ENCODE measurements around the gene RIOK3. TPM values are rescaled to one million over a fixed set of nuclear protein-coding genes. Genes with fewer than 3 reads are reported as not detected.
"Not testable (repeated sequence)": the region's sequence is repeated elsewhere in the genome, so short reads cannot be mapped to it uniquely, and the experiment has no call there.

Gene RIOK3
- total RNA-seq, 2 donors from 2014 or later: 103 to 142 TPM

DNA sequence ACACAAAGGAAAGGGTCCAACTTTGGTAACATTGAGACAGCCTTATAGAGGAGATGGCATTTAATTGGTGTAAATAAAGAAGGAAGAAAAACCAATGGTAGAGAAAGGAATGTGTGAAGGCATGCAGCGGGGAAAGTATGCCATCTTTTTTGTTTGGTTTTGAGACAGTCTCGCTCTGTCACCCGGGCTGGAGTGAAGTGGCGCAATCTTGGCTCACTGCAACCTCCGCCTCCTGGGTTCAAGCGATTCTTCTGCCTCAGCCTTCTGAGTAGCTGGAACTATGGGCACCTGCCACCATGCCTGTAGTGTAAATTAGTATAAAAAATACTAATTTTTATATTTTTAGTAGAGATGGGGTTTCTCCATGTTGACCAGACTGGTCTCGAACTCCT lies 6.4 kb downstream of the RIOK3 start:
- Mint-ChIP-seq H3K4me3 (no peak overlapping the region), H3K27me3 (no peaks in the 10 kb centered on the region), H3K27ac (no peak overlapping the region), H3K4me1 (peaks cover 53% of the 10 kb centered on the region), H3K36me3 (ENCODE audit: low read depth) (peaks cover 11% of the 10 kb centered on the region)
- no peaks in the 10 kb centered on the region for H3K9me3 ChIP-seq (ENCODE audit: control insufficient read depth, low read length, poor library complexity, severe bottlenecking)
- ATAC-seq (no peak), DNase-seq (no peak)

GRCh38 chr18:23460285-23461273 lies 7.5 kb downstream of the RIOK3 start:
- Mint-ChIP-seq H3K4me1 (peaks cover 48% of the 10 kb centered on the region), H3K27me3 (no peaks in the 10 kb centered on the region), H3K27ac (peak overlapping the region; percentile 39), H3K36me3 (ENCODE audit: low read depth) (peaks cover 13% of the 10 kb centered on the region), H3K4me3 (no peak overlapping the region)
- no peak for ATAC-seq
- DNase-seq: no peak
- H3K9me3 ChIP-seq (ENCODE audit: control insufficient read depth, low read length, poor library complexity, severe bottlenecking): no peaks in the 10 kb centered on the region

- Mint-ChIP-seq H3K36me3 (ENCODE audit: low read depth) (peaks cover 10% of the 10 kb centered on the region), H3K4me1 (peaks cover 44% of the 10 kb centered on the region), H3K27me3 (no peaks in the 10 kb centered on the region), H3K27ac (no peak overlapping the region), H3K4me3 (no peak overlapping the region)
- H3K9me3 ChIP-seq (ENCODE audit: control insufficient read depth, low read length, poor library complexity, severe bottlenecking): no peaks in the 10 kb centered on the region
- no peak for ATAC-seq
- DNase-seq: no peak
These were observed 9.8 kb downstream of the RIOK3 start for GRCh38 chr18:23462876-23463275.

GRCh38 chr18:23468753-23469459 lies 15.8 kb downstream of the RIOK3 start:
- no peaks in the 10 kb centered on the region for H3K9me3 ChIP-seq (ENCODE audit: control insufficient read depth, low read length, poor library complexity, severe bottlenecking)
- Mint-ChIP-seq H3K4me1 (peaks cover 4% of the 10 kb centered on the region), H3K4me3 (no peak overlapping the region), H3K27me3 (no peaks in the 10 kb centered on the region), H3K27ac (no peak overlapping the region), H3K36me3 (ENCODE audit: low read depth) (peaks cover 2% of the 10 kb centered on the region)
- DNase-seq (no peak), ATAC-seq (no peak)

DNA sequence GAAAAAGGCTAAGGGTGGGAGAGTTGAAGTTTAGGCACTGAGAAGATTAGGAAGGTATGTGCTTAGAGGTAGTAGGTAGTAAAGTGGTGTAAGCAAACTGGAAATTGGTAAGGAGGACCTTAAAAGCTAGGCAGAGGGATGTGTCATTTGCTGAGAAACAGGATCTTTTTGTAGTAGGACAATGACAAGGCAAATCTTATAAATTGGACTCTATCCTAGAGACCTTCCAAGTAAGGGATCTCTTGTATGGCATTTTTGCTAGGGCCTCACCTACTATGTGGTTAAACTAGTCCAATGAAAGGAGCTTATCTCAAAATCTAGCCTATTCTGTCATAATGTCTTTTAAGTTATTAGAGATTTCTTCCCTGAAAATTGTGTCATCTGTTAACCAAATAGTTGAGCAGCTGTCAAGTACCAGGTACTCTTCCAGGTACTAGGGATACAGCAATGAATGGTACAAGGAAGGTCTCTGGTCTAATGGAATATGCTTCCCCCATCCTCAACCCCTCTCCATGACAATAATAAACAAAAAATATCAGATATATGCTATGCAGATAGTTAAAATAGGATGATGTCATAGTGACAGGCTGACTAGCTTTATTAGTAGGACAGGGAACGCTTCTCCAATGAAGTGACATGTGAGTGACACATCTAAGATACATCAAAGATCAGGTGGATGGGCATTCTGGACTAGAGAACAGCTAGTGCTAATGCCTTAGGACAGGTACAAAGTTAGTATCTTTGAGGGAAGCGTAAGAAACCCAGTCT lies 17.7 kb downstream of the RIOK3 start:
- Mint-ChIP-seq H3K4me3 (no peak overlapping the region), H3K27me3 (no peaks in the 10 kb centered on the region), H3K36me3 (ENCODE audit: low read depth) (peaks cover 5% of the 10 kb centered on the region), H3K27ac (no peak overlapping the region), H3K4me1 (peaks cover 3% of the 10 kb centered on the region)
- H3K9me3 ChIP-seq (ENCODE audit: control insufficient read depth, low read length, poor library complexity, severe bottlenecking): no peaks in the 10 kb centered on the region
- DNase-seq (no peak), ATAC-seq (no peak)

DNA sequence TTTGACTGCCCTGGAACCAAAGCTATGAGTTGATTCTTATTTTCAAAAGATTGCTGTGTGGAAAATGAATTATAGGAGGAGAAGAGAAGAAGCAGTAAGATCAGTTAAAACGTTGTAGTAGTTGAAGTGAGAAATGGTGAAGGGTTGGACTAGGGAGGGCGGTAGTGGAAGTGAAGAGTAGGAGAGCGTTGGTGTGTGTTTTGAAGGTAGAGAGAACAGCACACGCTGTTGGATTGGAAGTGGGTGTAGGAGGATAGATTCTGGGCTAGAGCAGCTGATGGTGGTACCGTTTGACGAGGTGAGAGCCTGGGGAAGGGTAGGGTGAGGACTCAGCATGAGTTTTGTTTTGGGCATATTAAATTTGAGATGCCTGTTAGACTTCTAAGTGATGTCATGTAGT lies 18.4 kb downstream of the RIOK3 start:
- Mint-ChIP-seq H3K36me3 (ENCODE audit: low read depth) (peaks cover 5% of the 10 kb centered on the region), H3K27ac (no peak overlapping the region), H3K4me1 (no peaks in the 10 kb centered on the region), H3K27me3 (no peaks in the 10 kb centered on the region), H3K4me3 (no peak overlapping the region)
- no peaks in the 10 kb centered on the region for H3K9me3 ChIP-seq (ENCODE audit: control insufficient read depth, low read length, poor library complexity, severe bottlenecking)
- no peak for DNase-seq
- no peak for ATAC-seq

DNA sequence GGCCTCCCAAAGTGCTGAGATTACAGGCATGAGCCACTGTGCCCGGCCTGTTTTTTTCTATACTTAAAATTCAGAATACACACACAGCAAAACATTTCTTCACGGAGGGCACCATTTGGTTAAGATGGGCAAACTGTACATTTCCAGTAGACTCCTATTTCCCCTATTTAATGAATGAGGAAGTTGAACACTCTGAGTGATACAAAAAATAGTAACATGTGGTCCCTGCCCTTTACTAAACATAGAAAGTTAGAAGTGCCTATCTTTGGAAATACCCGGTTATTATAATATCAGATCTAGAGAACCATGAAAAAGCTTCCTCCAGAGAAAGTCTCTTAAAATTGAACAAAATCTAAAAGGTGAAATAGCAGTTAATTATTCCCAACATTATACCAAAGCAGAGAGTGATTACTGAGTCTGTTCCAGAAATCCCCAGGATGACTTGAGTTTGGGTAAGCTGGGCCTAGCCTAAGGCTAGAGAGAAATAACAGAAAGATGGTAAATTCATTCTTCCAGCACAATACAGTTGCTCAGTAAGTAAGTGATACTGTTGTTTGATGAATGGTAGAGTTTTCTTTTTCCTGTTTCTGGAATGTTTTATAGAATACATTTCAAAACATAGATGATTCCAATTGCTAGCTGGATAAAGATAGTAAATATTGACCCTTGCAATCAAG lies 26.9 kb downstream of the RIOK3 start:
- H3K27me3 Mint-ChIP-seq: no peaks in the 10 kb centered on the region
- DNase-seq: no peak
- H3K27ac Mint-ChIP-seq: no peak overlapping the region
- H3K9me3 ChIP-seq (ENCODE audit: control insufficient read depth, low read length, poor library complexity, severe bottlenecking): no peaks in the 10 kb centered on the region
- ATAC-seq: peak; percentile 50
- H3K36me3 Mint-ChIP-seq (ENCODE audit: low read depth): peaks cover 2% of the 10 kb centered on the region
- H3K4me3 Mint-ChIP-seq: peak overlapping the region; percentile 7
- no peaks in the 10 kb centered on the region for H3K4me1 Mint-ChIP-seq

GRCh38 chr18:23484561-23485182 lies 31.6 kb downstream of the RIOK3 start:
- Mint-ChIP-seq H3K4me3 (no peak overlapping the region), H3K4me1 (peaks cover 16% of the 10 kb centered on the region), H3K27ac (peak overlapping the region; percentile 62), H3K36me3 (ENCODE audit: low read depth) (no peaks in the 10 kb centered on the region), H3K27me3 (no peaks in the 10 kb centered on the region)
- no peak for DNase-seq
- H3K9me3 ChIP-seq (ENCODE audit: control insufficient read depth, low read length, poor library complexity, severe bottlenecking): no peaks in the 10 kb centered on the region
- ATAC-seq: no peak

GRCh38 chr18:23485386-23485785 lies 32.3 kb downstream of the RIOK3 start:
- Mint-ChIP-seq H3K4me3 (no peak overlapping the region), H3K27ac (no peak overlapping the region), H3K27me3 (no peaks in the 10 kb centered on the region), H3K36me3 (ENCODE audit: low read depth) (no peaks in the 10 kb centered on the region), H3K4me1 (peaks cover 16% of the 10 kb centered on the region)
- H3K9me3 ChIP-seq (ENCODE audit: control insufficient read depth, low read length, poor library complexity, severe bottlenecking): no peaks in the 10 kb centered on the region
- ATAC-seq: no peak
- no peak for DNase-seq

GRCh38 chr18:23487738-23488570 lies 34.9 kb downstream of the RIOK3 start:
- Mint-ChIP-seq H3K4me3 (peak overlapping the region; percentile 77), H3K27me3 (no peaks in the 10 kb centered on the region), H3K36me3 (ENCODE audit: low read depth) (no peaks in the 10 kb centered on the region), H3K4me1 (peaks cover 16% of the 10 kb centered on the region), H3K27ac (peak overlapping the region; percentile 82)
- no peak for DNase-seq
- peak; percentile 66 for ATAC-seq
- no peaks in the 10 kb centered on the region for H3K9me3 ChIP-seq (ENCODE audit: control insufficient read depth, low read length, poor library complexity, severe bottlenecking)

GRCh38 chr18:23489586-23489985 lies 36.5 kb downstream of the RIOK3 start:
- H3K4me3 Mint-ChIP-seq; ATAC-seq; H3K9me3 ChIP-seq (ENCODE audit: control insufficient read depth, low read length, poor library complexity, severe bottlenecking); H3K27me3 Mint-ChIP-seq; DNase-seq; H3K36me3 Mint-ChIP-seq (ENCODE audit: low read depth); H3K27ac Mint-ChIP-seq: not testable (repeated sequence)
- peaks cover 16% of the 10 kb centered on the region for H3K4me1 Mint-ChIP-seq

DNA sequence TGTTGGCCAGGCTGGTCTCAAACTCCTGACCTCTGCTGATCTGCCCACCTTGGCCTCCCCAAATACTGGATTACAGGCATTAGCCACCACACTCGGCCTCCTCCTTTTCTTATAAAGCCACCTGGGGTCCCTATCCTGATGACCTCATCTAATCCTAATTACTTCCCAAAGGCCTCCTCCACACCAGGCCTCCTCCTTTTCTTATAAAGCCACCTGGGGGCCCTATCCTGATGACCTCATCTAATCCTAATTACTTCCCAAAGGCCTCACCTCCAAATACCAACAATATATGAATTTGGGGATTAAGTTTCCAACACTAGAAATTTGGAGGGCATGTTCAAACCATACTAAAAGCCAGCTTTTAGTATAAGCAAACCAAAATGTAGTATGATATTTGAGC lies 40.6 kb downstream of the RIOK3 start:
- no peak overlapping the region for H3K27ac Mint-ChIP-seq

More for the DNA sequence above, 40.6 kb downstream of the RIOK3 start:
- ATAC-seq: no peak
- H3K4me1 Mint-ChIP-seq: peaks cover under 1% of the 10 kb centered on the region
- H3K36me3 Mint-ChIP-seq (ENCODE audit: low read depth): no peaks in the 10 kb centered on the region
- no peaks in the 10 kb centered on the region for H3K27me3 Mint-ChIP-seq
- H3K9me3 ChIP-seq (ENCODE audit: control insufficient read depth, low read length, poor library complexity, severe bottlenecking): no peaks in the 10 kb centered on the region
- DNase-seq: no peak
- H3K4me3 Mint-ChIP-seq: no peak overlapping the region
